Heart left ventricle (tissue), 13 donors: Measurements from ENCODE around the gene SLC8B1.

Experiments used
- CTCF ChIP-seq, 12 donors: fragments of 200-600 bp; sonication (generic) in 4 of 12; IDR thresholded peaks; one replicate each; pipeline versions ENCODE4 v1.5.0 to v1.8.0; 2018 to 2022; ENCODE audit warnings: antibody characterized with exemption in 12 of 12, mild to moderate bottlenecking in 5 of 12
- POLR2A ChIP-seq, 2 donors: fragments of 450-650 bp; IDR thresholded peaks; one replicate each; pipeline ENCODE4 v1.6.1; 2017; ENCODE audit warnings: antibody characterized with exemption in 2 of 2, mild to moderate bottlenecking in 2 of 2, moderate library complexity in 2 of 2
- donor health status: ischemic (EF 13 %, LVEDD 7.1; RV severe dilation, severe dysfunction).
- donor health status: DM: no; HTN: yes; CAD: no.
- donor health status: DM: no; HTN: no; CAD: no.
- donor health status: ischemic (EF 25% LVEDD 6.9; RV normal size, moderate dysfunction).
- donor health status: ischemic (EF 25% LVEDD 5.7; RV mildly dilated, moderate dysfunction).
- donor health status: ischemic (EF 35%, LVEDD 5.7; RV mildly dilated, moderate dysfunction).
- donor health status: nonischemic (EF 11% LVEDD 7.7; RV severe dilation, severe dysfunction).
- donor health status: DM: yes; HTN: yes; CAD: no.
- donor health status: PGD.
- donor health status: ischemic (EF 29% LVEDD 5.4; RV normal size, mild dysfunction).
- donor health status: nonischemic (EF 23%, LVEDD 6.1; RV moderate dilation, normal function).

- no peak for TF ChIP-seq CTCF (IDR thresholded peaks at IDR 0.05)
- no peak for TF ChIP-seq POLR2A (IDR thresholded peaks at IDR 0.05)
These were observed 26.9 kb upstream of the SLC8B1 start for GRCh38 chr12:113361574-113362370.
